ENCODE results near the gene XPO5. TPM values are rescaled to one million over a fixed set of nuclear protein-coding genes. Genes with fewer than 3 reads are reported as not detected.

XPO5 gene
- total RNA-seq, 4 donors from 2014 or later = 17.6 to 34.9 (median 26.5) TPM

- H3K4me1 ChIP-seq = peaks cover 5 to 14% (median 5%) of the 10 kb centered on the region in 3 donors
- WGBS, 2 donors = 84 to 100% methylated on average over 1 to 3 of the region's 3 CpGs
- no peaks in the 10 kb centered on the region for H3K27me3 ChIP-seq
- intact Hi-C loops (cut with DNase I) = no loop called here
- H3K36me3 ChIP-seq = peaks cover 45 to 96% (median 68%) of the 10 kb centered on the region in 3 donors
- no peak for DNase-seq
- H3K4me3 ChIP-seq = no peak overlapping the region
- no peak overlapping the region for H3K27ac ChIP-seq
- H3K9me3 ChIP-seq = no peaks in the 10 kb centered on the region
- TF ChIP-seq CTCF (IDR thresholded peaks at IDR 0.05) (no peak), POLR2A (IDR thresholded peaks at IDR 0.05) (no peak)
Measured at GRCh38 chr6:43523284-43523683, 52.6 kb downstream of the XPO5 start.

GRCh38 chr6:43522547-43523261 is 53.1 kb downstream of the XPO5 start:
- H3K4me1 ChIP-seq = peaks cover 11 to 20% (median 11%) of the 10 kb centered on the region in 3 donors
- H3K27ac ChIP-seq = no peak overlapping the region
- peaks cover 41 to 90% (median 64%) of the 10 kb centered on the region in 3 donors for H3K36me3 ChIP-seq
- WGBS, 2 donors = 90 to 91% methylated on average over 7 to 8 of the region's 8 CpGs
- H3K9me3 ChIP-seq = no peaks in the 10 kb centered on the region
- no peaks in the 10 kb centered on the region for H3K27me3 ChIP-seq
- no peak for DNase-seq
- H3K4me3 ChIP-seq = no peak overlapping the region
- intact Hi-C loops (cut with DNase I) = no loop called here
- TF ChIP-seq CTCF (IDR thresholded peaks at IDR 0.05) (no peak), POLR2A (IDR thresholded peaks at IDR 0.05) (no peak)

- no peaks in the 10 kb centered on the region for H3K27me3 ChIP-seq
- WGBS, 2 donors = 39% methylated on average over 2 of the region's 2 CpGs; no CpG with 5 or more reads in 1 of the 2 donors
- H3K27ac ChIP-seq = no peak overlapping the region
- TF ChIP-seq POLR2A (IDR thresholded peaks at IDR 0.05) (no peak), CTCF (IDR thresholded peaks at IDR 0.05) (no peak)
- intact Hi-C loops (cut with DNase I) = no loop called here
- peaks cover 11 to 24% (median 13%) of the 10 kb centered on the region in 3 donors for H3K4me1 ChIP-seq
- H3K36me3 ChIP-seq = peaks cover 35 to 82% (median 55%) of the 10 kb centered on the region in 3 donors
- H3K4me3 ChIP-seq = no peak overlapping the region
- DNase-seq = no peak
- no peaks in the 10 kb centered on the region for H3K9me3 ChIP-seq
Measured at GRCh38 chr6:43521836-43522235, 54.0 kb downstream of the XPO5 start.

- intact Hi-C loops (cut with DNase I) = no loop called here
- H3K27me3 ChIP-seq = no peaks in the 10 kb centered on the region
- peaks cover 30 to 72% (median 49%) of the 10 kb centered on the region in 3 donors for H3K36me3 ChIP-seq
- no peak for DNase-seq
- H3K9me3 ChIP-seq = no peaks in the 10 kb centered on the region
- H3K27ac ChIP-seq = no peak overlapping the region
- H3K4me3 ChIP-seq = no peak overlapping the region
- peaks cover 22 to 37% (median 24%) of the 10 kb centered on the region in 3 donors for H3K4me1 ChIP-seq
- TF ChIP-seq CTCF (IDR thresholded peaks at IDR 0.05) (no peak), POLR2A (IDR thresholded peaks at IDR 0.05) (no peak)
- 83 to 84% methylated on average over 4 to 7 of the region's 8 CpGs for WGBS, 2 donors
Measured at GRCh38 chr6:43520097-43520496, 55.7 kb downstream of the XPO5 start.

- Histone ChIP-seq H3K9me3 (no peaks in the 10 kb centered on the region), H3K4me3 (peak overlapping the region; percentile 75 to 94 (median 87)), H3K4me1 (peaks cover 22 to 50% (median 32%) of the 10 kb centered on the region in 3 donors), H3K27ac (peak overlapping the region; percentile 90 to 96 (median 92)), H3K27me3 (no peaks in the 10 kb centered on the region), H3K36me3 (peaks cover 29 to 72% (median 50%) of the 10 kb centered on the region in 3 donors)
- intact Hi-C loops (cut with DNase I) = no loop called here
- TF ChIP-seq CTCF (IDR thresholded peaks at IDR 0.05) (no peak), POLR2A (IDR thresholded peaks at IDR 0.05) (no peak)
- WGBS, 2 donors = 2 to 3% methylated on average over 10 of the region's 10 CpGs
- DNase-seq = no peak
Measured at GRCh38 chr6:43517505-43518357, 58.1 kb downstream of the XPO5 start.
